Mesenchymal stem cell (in vitro differentiated cells and primary cell): ENCODE data around the gene FCER1G.

ENCODE experiments used
- DNase-seq: peaks from one replicate; pipeline ENCODE4 v3.0.0-alpha.2; 2013
- H2AFZ ChIP-seq: one replicate; pipeline ENCODE4 v1.6.1; 2013; ENCODE audit warnings: low read depth, mild to moderate bottlenecking, control low read depth, inconsistent platforms, low read length, moderate library complexity
- H2AK5ac ChIP-seq: 2 replicates; pipeline ENCODE4 v1.6.1; 2013; ENCODE audit warnings: low read length, moderate library complexity, mild to moderate bottlenecking, inconsistent platforms; ENCODE audit not compliant: severe bottlenecking
- H2BK120ac ChIP-seq: one replicate; pipeline ENCODE4 v1.6.1; 2013; ENCODE audit warnings: low read depth, mild to moderate bottlenecking, inconsistent platforms, low read length, moderate library complexity
- H2BK12ac ChIP-seq, 2 experiments: one replicate each; pipeline ENCODE4 v1.6.1; 2013; ENCODE audit warnings: inconsistent platforms in 2 of 2, low read length in 2 of 2, mild to moderate bottlenecking in 2 of 2, moderate library complexity in 2 of 2, control low read depth in 1 of 2
- H2BK15ac ChIP-seq: one replicate; pipeline ENCODE4 v1.6.1; 2013; ENCODE audit warnings: mild to moderate bottlenecking, low read depth, inconsistent platforms; ENCODE audit not compliant: poor library complexity, severe bottlenecking
- H2BK5ac ChIP-seq: 2 replicates; pipeline ENCODE4 v1.6.1; 2013; ENCODE audit warnings: low read depth, mild to moderate bottlenecking, low read length, control low read depth, inconsistent platforms; ENCODE audit not compliant: poor library complexity, severe bottlenecking
- H3K14ac ChIP-seq, 2 experiments: one replicate each; pipeline ENCODE4 v1.6.1; 2013; ENCODE audit warnings: inconsistent platforms in 2 of 2, low read length in 2 of 2, control low read depth in 1 of 2, mild to moderate bottlenecking in 1 of 2, moderate library complexity in 1 of 2
- H3K18ac ChIP-seq, 2 experiments: one replicate each; pipeline ENCODE4 v1.6.1; 2013; ENCODE audit warnings: inconsistent platforms in 2 of 2, low read length in 2 of 2, control low read depth in 1 of 2, low read depth in 1 of 2, mild to moderate bottlenecking in 1 of 2
- H3K23ac ChIP-seq, 2 experiments: one replicate each; pipeline ENCODE4 v1.6.1; 2013; ENCODE audit warnings: inconsistent platforms in 2 of 2, low read length in 2 of 2, mild to moderate bottlenecking in 2 of 2, moderate library complexity in 2 of 2, control low read depth in 1 of 2
- H3K27ac ChIP-seq: 2 replicates; pipeline ENCODE4 v1.5.1; 2013; ENCODE audit warnings: mild to moderate bottlenecking, moderate library complexity, low read length, control low read depth, inconsistent platforms; ENCODE audit not compliant: poor library complexity, severe bottlenecking
- H3K27me3 ChIP-seq, 2 experiments: 2 replicates each; pipeline versions ENCODE4 v1.6.1 to v1.7.0; 2013; ENCODE audit warnings: low read length in 2 of 2, mild to moderate bottlenecking in 2 of 2, moderate library complexity in 2 of 2, control low read depth in 1 of 2, inconsistent platforms in 1 of 2; ENCODE audit not compliant: control insufficient read depth in 1 of 2, insufficient read depth in 1 of 2
- H3K36me3 ChIP-seq, 2 experiments: 2 replicates each; pipeline versions ENCODE4 v1.6.1 to v1.7.0; 2013; ENCODE audit warnings: low read length in 2 of 2, control low read depth in 1 of 2, inconsistent platforms in 1 of 2, low read depth in 1 of 2, mild to moderate bottlenecking in 1 of 2; ENCODE audit not compliant: insufficient read depth in 2 of 2, control insufficient read depth in 1 of 2
- H3K4ac ChIP-seq, 2 experiments: one replicate each; pipeline ENCODE4 v1.6.1; 2013; ENCODE audit warnings: inconsistent platforms in 2 of 2, low read length in 2 of 2, mild to moderate bottlenecking in 2 of 2, moderate library complexity in 2 of 2, control low read depth in 1 of 2, low read depth in 1 of 2
- H3K4me1 ChIP-seq: 2 replicates; pipeline ENCODE4 v1.6.1; 2013; ENCODE audit warnings: low read depth, low read length, control low read depth; ENCODE audit not compliant: control insufficient read depth, insufficient read depth
- H3K4me2 ChIP-seq: 2 replicates; pipeline ENCODE4 v1.6.1; 2013; ENCODE audit warnings: low read length, mild to moderate bottlenecking, inconsistent platforms; ENCODE audit not compliant: poor library complexity, severe bottlenecking
- H3K4me3 ChIP-seq, 2 experiments: 2 replicates each; pipeline versions ENCODE4 v1.5.1 to v1.7.0; 2013; ENCODE audit warnings: low read length in 2 of 2, mild to moderate bottlenecking in 2 of 2, control low read depth in 1 of 2, low read depth in 1 of 2; ENCODE audit not compliant: insufficient read depth in 1 of 2
- H3K79me1 ChIP-seq: replicated peaks from 2 replicates; pipeline ENCODE4 v1.6.1; 2013; ENCODE audit warnings: mild to moderate bottlenecking, control low read depth, low read length, inconsistent platforms; ENCODE audit not compliant: poor library complexity, severe bottlenecking
- H3K9ac ChIP-seq: 2 replicates; pipeline ENCODE4 v1.7.0; 2013; ENCODE audit warnings: mild to moderate bottlenecking, low read length, moderate library complexity
- H3K9me3 ChIP-seq: 2 replicates; pipeline ENCODE4 v1.7.0; 2013; ENCODE audit warnings: mild to moderate bottlenecking, low read length; ENCODE audit not compliant: control insufficient read depth
- H4K8ac ChIP-seq: one replicate; pipeline ENCODE4 v1.6.1; 2013; ENCODE audit warnings: inconsistent platforms, mild to moderate bottlenecking, low read length, moderate library complexity
- H4K91ac ChIP-seq: one replicate; pipeline ENCODE4 v1.6.1; 2013; ENCODE audit warnings: mild to moderate bottlenecking, low read length, inconsistent platforms
- WGBS: methylation state at CpG from one replicate; pipeline ENCODE4 v1.1.7; 2013; ENCODE audit warnings: mixed read lengths; 5-methylcytosine and 5-hydroxymethylcytosine counted together

Gene FCER1G

GRCh38 chr1:161168906-161169305, 46.2 kb upstream of the FCER1G start:
- Histone ChIP-seq H3K4me3 (no peak overlapping the region), H3K79me1 (peaks cover 42% of the 10 kb centered on the region), H2BK120ac (no peak overlapping the region), H4K8ac (no peak overlapping the region), H3K18ac (no peak overlapping the region), H3K4me2 (no peak overlapping the region), H2BK12ac (no peak overlapping the region), H3K23ac (no peak overlapping the region), H3K9me3 (no peaks in the 10 kb centered on the region), H3K27ac (no peak overlapping the region), H3K36me3 (peaks cover 59 to 61% of the 10 kb centered on the region in 2 experiments), H2AFZ (no peak overlapping the region), H3K14ac (no peak overlapping the region), H4K91ac (no peak overlapping the region), H3K4ac (no peak overlapping the region), H2AK5ac (no peak overlapping the region), H3K4me1 (peaks cover 12% of the 10 kb centered on the region), H3K9ac (no peak overlapping the region), H2BK15ac (no peak overlapping the region), H2BK5ac (no peak overlapping the region), H3K27me3 (no peaks in the 10 kb centered on the region)
- no peak for DNase-seq
- 94% methylated on average over 9 of the region's 9 CpGs for WGBS

- H2BK15ac ChIP-seq = no peak overlapping the region
- no peak overlapping the region for H3K14ac ChIP-seq
- H4K8ac ChIP-seq = no peak overlapping the region
- H4K91ac ChIP-seq = no peak overlapping the region
- no peak overlapping the region for H3K18ac ChIP-seq
- peaks cover 17% of the 10 kb centered on the region for H3K4me1 ChIP-seq
- no peaks in the 10 kb centered on the region for H3K27me3 ChIP-seq
- no peak overlapping the region for H2AK5ac ChIP-seq
- H2AFZ ChIP-seq = no peak overlapping the region
- no peak overlapping the region for H2BK12ac ChIP-seq
- no peak overlapping the region for H2BK120ac ChIP-seq
- H3K9ac ChIP-seq = no peak overlapping the region
- H3K36me3 ChIP-seq = peaks cover 65 to 67% of the 10 kb centered on the region in 2 experiments
- H3K4ac ChIP-seq = no peak overlapping the region
- H3K27ac ChIP-seq = no peak overlapping the region
- H3K23ac ChIP-seq = no peak overlapping the region
- no peak for DNase-seq
- H2BK5ac ChIP-seq = no peak overlapping the region
- H3K79me1 ChIP-seq = peaks cover 52% of the 10 kb centered on the region
- no peaks in the 10 kb centered on the region for H3K9me3 ChIP-seq
- no peak overlapping the region for H3K4me3 ChIP-seq
- WGBS = 86% methylated on average over 5 of the region's 5 CpGs
- H3K4me2 ChIP-seq = no peak overlapping the region
Measured at GRCh38 chr1:161171191-161171590, 43.9 kb upstream of the FCER1G start.

GRCh38 chr1:161171696-161172095, 43.4 kb upstream of the FCER1G start:
- H3K4me1 ChIP-seq = peaks cover 22% of the 10 kb centered on the region
- WGBS = 96% methylated on average over 12 of the region's 12 CpGs
- H3K4me3 ChIP-seq = no peak overlapping the region
- H3K27ac ChIP-seq = no peak overlapping the region
- H3K18ac ChIP-seq = no peak overlapping the region
- peaks cover 55% of the 10 kb centered on the region for H3K79me1 ChIP-seq
- H4K8ac ChIP-seq = no peak overlapping the region
- H2BK5ac ChIP-seq = no peak overlapping the region
- no peak overlapping the region for H2BK120ac ChIP-seq
- no peak overlapping the region for H2BK12ac ChIP-seq
- H3K23ac ChIP-seq = no peak overlapping the region
- peaks cover 65 to 67% of the 10 kb centered on the region in 2 experiments for H3K36me3 ChIP-seq
- H3K9ac ChIP-seq = no peak overlapping the region
- no peak overlapping the region for H4K91ac ChIP-seq
- no peaks in the 10 kb centered on the region for H3K27me3 ChIP-seq
- no peak overlapping the region for H2BK15ac ChIP-seq
- H2AFZ ChIP-seq = no peak overlapping the region
- H3K4me2 ChIP-seq = no peak overlapping the region
- H3K4ac ChIP-seq = no peak overlapping the region
- H3K9me3 ChIP-seq = no peaks in the 10 kb centered on the region
- H2AK5ac ChIP-seq = no peak overlapping the region
- H3K14ac ChIP-seq = no peak overlapping the region
- DNase-seq = no peak

GRCh38 chr1:161172349-161172748, 42.7 kb upstream of the FCER1G start:
- H2BK15ac ChIP-seq = no peak overlapping the region
- peaks cover 51% of the 10 kb centered on the region for H3K79me1 ChIP-seq
- H2AFZ ChIP-seq = no peak overlapping the region
- no peak overlapping the region for H2BK120ac ChIP-seq
- H2AK5ac ChIP-seq = no peak overlapping the region
- H3K4me3 ChIP-seq = no peak overlapping the region
- no peak overlapping the region for H3K27ac ChIP-seq
- H3K4me1 ChIP-seq = peaks cover 19% of the 10 kb centered on the region
- DNase-seq = no peak
- H4K8ac ChIP-seq = no peak overlapping the region
- H3K4me2 ChIP-seq = no peak overlapping the region
- H4K91ac ChIP-seq = no peak overlapping the region
- no peak overlapping the region for H3K18ac ChIP-seq
- H3K9me3 ChIP-seq = no peaks in the 10 kb centered on the region
- no peak overlapping the region for H3K14ac ChIP-seq
- no peak overlapping the region for H3K4ac ChIP-seq
- WGBS = 89% methylated on average over 1 of the region's 1 CpG
- H3K9ac ChIP-seq = peak overlapping the region; percentile 57
- H2BK12ac ChIP-seq = no peak overlapping the region
- H3K23ac ChIP-seq = no peak overlapping the region
- peaks cover 65 to 67% of the 10 kb centered on the region in 2 experiments for H3K36me3 ChIP-seq
- no peak overlapping the region for H2BK5ac ChIP-seq
- no peaks in the 10 kb centered on the region for H3K27me3 ChIP-seq
